Vagina (tissue), 2 donors: ENCODE results near the gene MARK3. TPM values are rescaled to one million over a fixed set of nuclear protein-coding genes. Genes with fewer than 3 reads are reported as not detected.

Experiments
- DNase-seq, 2 donors: peaks; one replicate each; pipeline ENCODE4 v3.0.0-alpha.2; 2017; ENCODE audit errors: extremely low spot score in 2 of 2
- H3K27ac ChIP-seq: fragments of 200-600 bp; sonication (generic); one replicate; pipeline ENCODE4 v1.5.1; 2019
- H3K27me3 ChIP-seq: fragments of 200-600 bp; sonication (generic); one replicate; pipeline ENCODE4 v1.5.1; 2019
- H3K36me3 ChIP-seq, 2 donors: fragments of 200-600 bp; sonication (generic); one replicate each; pipeline ENCODE4 v1.5.1; 2017 to 2019
- H3K4me1 ChIP-seq: fragments of 200-600 bp; sonication (generic); one replicate; pipeline ENCODE4 v1.5.1; 2019
- H3K4me3 ChIP-seq, 2 donors: fragments of 200-600 bp; sonication (generic); 1 replicate in 1 of 2; 2 replicates in 1 of 2; pipeline ENCODE4 v1.5.1; 2016 to 2019
- H3K9me3 ChIP-seq: fragments of 200-600 bp; sonication (generic); one replicate; pipeline ENCODE4 v1.5.1; 2019
- CTCF ChIP-seq, 3 experiments: fragments of 450-650 bp in 2 of 3; fragments of 200-600 bp in 1 of 3; sonication (generic) in 1 of 3; IDR thresholded peaks; one replicate each; pipeline ENCODE4 v1.5.1; 2017 to 2019; ENCODE audit warnings: antibody characterized with exemption in 3 of 3, mild to moderate bottlenecking in 2 of 3, moderate library complexity in 2 of 3
- POLR2A ChIP-seq, 2 donors: fragments of 450-650 bp; IDR thresholded peaks; one replicate each; pipeline ENCODE4 v1.6.1; 2017; ENCODE audit warnings: antibody characterized with exemption in 2 of 2, mild to moderate bottlenecking in 2 of 2, moderate library complexity in 2 of 2
- POLR2AphosphoS5 ChIP-seq, 2 donors: sonication (generic); formaldehyde crosslinking; IDR thresholded peaks; one replicate each; pipeline ENCODE4 v1.9.0; 2017; ENCODE audit warnings: antibody characterized with exemption in 2 of 2, mild to moderate bottlenecking in 2 of 2, low read depth in 1 of 2; ENCODE audit not compliant: insufficient read depth in 1 of 2
- intact Hi-C: fragments of 100-400 bp; cut with DNase I; formaldehyde crosslinking; loops from one replicate; pipeline ENCODE4 v1.15.1; 2023
- total RNA-seq: library from RNA; depleted of rRNA; stranded (reverse); fragments of >200 nt; gene quantifications from one replicate; pipeline ENCODE4 v1.2.3, GENCODE V29; 2016

The MARK3 gene
- total RNA-seq, 1 donor from 2014 or later, result 77.6 TPM

DNA sequence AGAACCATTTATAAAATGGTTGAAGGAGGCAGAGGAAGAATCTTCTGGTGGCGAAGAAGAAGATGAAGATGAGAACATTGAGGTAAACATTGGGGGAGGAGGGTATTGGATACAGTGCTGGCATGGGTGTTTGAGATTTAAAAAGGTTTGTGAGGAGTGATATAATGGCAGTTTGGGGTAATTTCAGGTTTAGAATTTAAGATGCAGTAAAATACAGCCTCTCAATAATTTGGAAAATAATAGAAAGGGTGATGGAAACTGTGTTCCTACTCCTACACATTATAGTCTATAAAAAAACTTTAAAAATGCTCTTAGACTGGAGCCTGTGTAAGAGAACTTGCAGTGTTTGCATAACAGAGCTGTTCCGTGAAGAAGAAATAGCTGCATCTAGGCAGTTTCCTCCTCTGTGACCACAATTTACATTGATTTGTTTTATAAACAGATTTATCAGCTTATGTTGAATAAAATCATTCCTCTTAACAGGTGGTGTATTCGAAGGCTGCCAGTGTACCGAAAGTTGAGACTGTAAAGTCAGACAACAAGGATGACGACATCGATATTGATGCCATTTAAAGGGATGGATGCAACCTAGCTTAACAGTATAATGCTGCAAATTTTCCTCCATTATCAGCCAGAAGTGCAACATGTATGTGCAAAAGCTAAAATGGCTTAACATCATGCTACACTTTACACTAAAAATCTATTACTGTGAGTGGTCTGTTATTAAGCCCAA, 44.6 kb upstream of the MARK3 start:
- H3K27me3 ChIP-seq, result no peaks in the 10 kb centered on the region
- DNase-seq, result no peak
- H3K27ac ChIP-seq, result no peak overlapping the region
- H3K4me3 ChIP-seq, result no peak overlapping the region
- TF ChIP-seq CTCF (IDR thresholded peaks at IDR 0.05) (no peak), POLR2A (IDR thresholded peaks at IDR 0.05) (no peak), POLR2AphosphoS5 (IDR thresholded peaks at IDR 0.05; ENCODE audit: insufficient read depth in 1 of 2, low read depth in 1 of 2) (no peak)
- intact Hi-C loops, result no loop called here
- H3K36me3 ChIP-seq, result peaks cover 14 to 90% of the 10 kb centered on the region in 2 donors
- peaks cover 22% of the 10 kb centered on the region for H3K4me1 ChIP-seq
- no peaks in the 10 kb centered on the region for H3K9me3 ChIP-seq

- Histone ChIP-seq H3K27ac (no peak overlapping the region), H3K27me3 (no peaks in the 10 kb centered on the region), H3K9me3 (no peaks in the 10 kb centered on the region), H3K36me3 (peaks cover 14 to 82% of the 10 kb centered on the region in 2 donors), H3K4me1 (peaks cover 14% of the 10 kb centered on the region), H3K4me3 (no peak overlapping the region)
- no peak for DNase-seq
- intact Hi-C loops, result no loop called here
- TF ChIP-seq POLR2AphosphoS5 (IDR thresholded peaks at IDR 0.05; ENCODE audit: insufficient read depth in 1 of 2, low read depth in 1 of 2), result no peak
- TF ChIP-seq CTCF (IDR thresholded peaks at IDR 0.05), result no peak
- TF ChIP-seq POLR2A (IDR thresholded peaks at IDR 0.05), result no peak
Measured at GRCh38 chr14:103341250-103342129, 43.7 kb upstream of the MARK3 start.

DNA sequence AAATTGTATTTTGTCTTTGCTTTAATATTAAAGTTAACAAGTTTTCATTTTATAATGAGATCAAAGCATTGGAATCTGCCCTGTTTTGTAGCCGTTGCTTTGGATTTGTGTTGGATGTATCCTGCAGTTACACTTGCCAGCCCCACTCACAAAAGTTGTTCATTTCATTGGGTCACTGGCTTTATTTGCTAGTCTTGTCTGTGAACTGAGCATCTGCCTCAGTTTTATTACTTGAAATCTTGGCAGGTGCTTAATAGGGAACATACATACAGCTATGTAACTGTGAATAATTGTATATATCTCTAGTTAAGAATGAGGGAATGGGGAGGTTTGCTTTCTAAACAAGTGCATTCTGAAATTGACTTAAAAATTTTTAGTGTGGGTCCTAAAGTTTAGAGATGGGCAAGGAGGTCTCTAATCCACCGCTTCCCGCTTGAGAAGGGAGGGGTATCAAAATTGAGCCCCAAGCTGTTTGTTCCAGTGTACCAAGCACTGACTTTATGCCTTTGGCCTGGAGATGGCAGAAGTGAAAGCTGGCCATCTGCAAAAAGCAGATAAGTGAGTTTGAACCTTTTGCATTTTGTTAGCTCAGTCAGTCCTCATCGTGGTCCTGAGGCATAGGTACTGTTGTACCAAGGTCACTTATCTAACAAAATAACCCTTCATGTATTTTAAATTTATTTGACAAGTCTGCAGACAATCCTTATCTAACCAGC, 41.9 kb upstream of the MARK3 start:
- intact Hi-C loops, result no loop called here
- peaks cover 9 to 64% of the 10 kb centered on the region in 2 donors for H3K36me3 ChIP-seq
- no peak for DNase-seq
- no peaks in the 10 kb centered on the region for H3K4me1 ChIP-seq
- H3K27me3 ChIP-seq, result no peaks in the 10 kb centered on the region
- no peak overlapping the region for H3K27ac ChIP-seq
- H3K9me3 ChIP-seq, result no peaks in the 10 kb centered on the region
- TF ChIP-seq POLR2AphosphoS5 (IDR thresholded peaks at IDR 0.05; ENCODE audit: insufficient read depth in 1 of 2, low read depth in 1 of 2) (no peak), POLR2A (IDR thresholded peaks at IDR 0.05) (no peak), CTCF (IDR thresholded peaks at IDR 0.05) (no peak)
- no peak overlapping the region for H3K4me3 ChIP-seq

DNA sequence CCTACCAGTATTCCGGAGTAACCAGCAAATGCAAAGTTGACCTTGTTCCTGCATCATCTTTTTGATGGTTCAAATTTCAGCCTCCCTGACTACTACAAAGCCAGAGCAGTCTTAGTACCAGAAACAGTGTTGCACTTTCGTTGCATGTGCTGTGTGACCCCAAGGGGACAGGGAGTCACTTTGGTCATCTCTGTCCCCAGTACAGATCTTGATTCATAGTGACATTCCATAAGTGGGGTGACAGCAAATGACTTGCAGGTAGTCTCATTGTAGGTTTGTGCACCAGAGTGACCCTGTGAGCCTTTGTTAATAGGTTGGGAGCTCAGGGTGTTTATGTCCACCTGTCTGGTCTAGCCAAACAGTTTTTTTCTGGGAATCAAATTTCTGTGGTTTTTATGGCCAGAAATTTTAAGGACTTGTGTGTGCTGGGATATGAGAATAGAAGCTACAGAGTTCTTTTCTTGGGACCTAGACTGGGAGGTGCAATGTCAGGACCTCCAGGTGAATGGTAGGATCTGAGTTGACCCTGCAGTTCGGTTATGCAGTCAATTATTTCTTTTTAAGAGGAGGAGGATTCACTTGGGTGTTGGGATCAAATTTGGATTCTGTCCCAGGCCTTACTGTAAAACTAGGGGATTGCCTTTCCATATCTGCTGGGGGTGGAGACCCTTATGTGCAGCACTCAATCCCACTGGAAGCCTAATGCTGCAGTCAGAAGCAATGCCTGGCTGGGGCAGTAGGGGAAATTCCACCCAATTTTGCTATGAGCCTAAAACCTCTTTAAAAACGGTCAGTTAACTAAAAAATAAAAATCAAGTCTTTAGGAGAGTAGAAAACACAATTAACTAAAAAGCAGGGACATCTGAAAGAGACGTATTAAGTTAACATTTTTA, 41.1 kb upstream of the MARK3 start:
- intact Hi-C loops, result no loop called here
- no peaks in the 10 kb centered on the region for H3K9me3 ChIP-seq
- TF ChIP-seq POLR2AphosphoS5 (IDR thresholded peaks at IDR 0.05; ENCODE audit: insufficient read depth in 1 of 2, low read depth in 1 of 2) (no peak), POLR2A (IDR thresholded peaks at IDR 0.05) (no peak), CTCF (IDR thresholded peaks at IDR 0.05) (no peak)

More for the DNA sequence above, 41.1 kb upstream of the MARK3 start:
- no peak for DNase-seq
- H3K27me3 ChIP-seq, result no peaks in the 10 kb centered on the region
- no peak overlapping the region for H3K27ac ChIP-seq
- H3K4me3 ChIP-seq, result no peak overlapping the region
- no peaks in the 10 kb centered on the region for H3K4me1 ChIP-seq
- H3K36me3 ChIP-seq, result peaks cover 9 to 55% of the 10 kb centered on the region in 2 donors
